Cardiac fibroblast (primary cell): Measurements from ENCODE around the gene EXOC2.

Experiments
- DNase-seq, 2 donors: peaks; one replicate each; pipeline versions ENCODE4 v3.0.0 to v3.0.0-alpha.2; 2010; ENCODE audit warnings: low read depth in 2 of 2
- H3K4me3 ChIP-seq, 2 donors: replicated peaks in 1 of 2; 1 replicate in 1 of 2; 2 replicates in 1 of 2; pipeline ENCODE4 v1.5.1; 2011; ENCODE audit warnings: low read depth in 2 of 2, low read length in 2 of 2, mild to moderate bottlenecking in 2 of 2, moderate library complexity in 1 of 2
- CTCF ChIP-seq: IDR thresholded peaks from one replicate; pipeline ENCODE4 v1.5.1; 2011; ENCODE audit warnings: low read depth, mild to moderate bottlenecking, low read length, inconsistent platforms

EXOC2 gene

GRCh38 chr6:593139-593906, 99.6 kb downstream of the EXOC2 start:
- peak; percentile 70 to 75 for DNase-seq
- TF ChIP-seq CTCF = peak; percentile 47
- H3K4me3 ChIP-seq = no peak overlapping the region

GRCh38 chr6:589090-589489, 103.8 kb downstream of the EXOC2 start:
- no peak for TF ChIP-seq CTCF
- DNase-seq = no peak
- no peak overlapping the region for H3K4me3 ChIP-seq

- H3K4me3 ChIP-seq = no peak overlapping the region
- no peak for TF ChIP-seq CTCF
- no peak for DNase-seq
These were observed 106.4 kb downstream of the EXOC2 start for GRCh38 chr6:586553-586952.

GRCh38 chr6:583635-584034, 109.3 kb downstream of the EXOC2 start:
- no peak for TF ChIP-seq CTCF
- no peak overlapping the region for H3K4me3 ChIP-seq
- DNase-seq = no peak

- DNase-seq = no peak
- TF ChIP-seq CTCF = no peak
- no peak overlapping the region for H3K4me3 ChIP-seq
These were observed 109.8 kb downstream of the EXOC2 start for GRCh38 chr6:583116-583515.

- TF ChIP-seq CTCF = no peak
- no peak for DNase-seq
- H3K4me3 ChIP-seq = no peak overlapping the region
These were observed 110.6 kb downstream of the EXOC2 start for GRCh38 chr6:582370-582769.

- H3K4me3 ChIP-seq = no peak overlapping the region
- TF ChIP-seq CTCF = peak; percentile 24
- peak; percentile 27 to 28 for DNase-seq
These were observed 113.6 kb downstream of the EXOC2 start for GRCh38 chr6:579339-579738.
